ACC112 (cell line): Measurements from ENCODE around the gene DTL.

Experiments
- H2AFZ ChIP-seq: fragments of 200-600 bp; sonication (generic); one replicate; pipeline ENCODE4 v1.6.0; 2017; ENCODE audit warnings: antibody characterized with exemption, low read length; ENCODE audit not compliant: unreplicated experiment
- H3K27ac ChIP-seq: fragments of 200-600 bp; sonication (generic); 2 replicates; pipeline ENCODE4 v1.5.1; 2014; ENCODE audit warnings: low read depth, mild to moderate bottlenecking, antibody characterized with exemption, low read length, moderate library complexity
- H3K27me3 ChIP-seq: fragments of 200-600 bp; sonication (generic); 2 replicates; pipeline ENCODE4 v1.6.1; 2014; ENCODE audit warnings: mild to moderate bottlenecking, antibody characterized with exemption, low read length, moderate library complexity, mixed read lengths; ENCODE audit not compliant: insufficient read depth
- H3K36me3 ChIP-seq: fragments of 200-600 bp; sonication (generic); 2 replicates; pipeline ENCODE4 v1.6.1; 2016; ENCODE audit warnings: mild to moderate bottlenecking, antibody characterized with exemption, low read length, moderate library complexity, mixed read lengths; ENCODE audit not compliant: insufficient read depth
- H3K4me1 ChIP-seq: fragments of 200-600 bp; sonication (generic); one replicate; pipeline ENCODE4 v1.6.1; 2016; ENCODE audit warnings: low read length, mixed read lengths; ENCODE audit not compliant: insufficient read depth, unreplicated experiment, control insufficient read depth
- H3K4me3 ChIP-seq: fragments of 200-600 bp; sonication (generic); 2 replicates; pipeline ENCODE4 v1.5.1; 2014; ENCODE audit warnings: mild to moderate bottlenecking, low read depth, low read length
- H3K79me2 ChIP-seq: fragments of 200-600 bp; sonication (generic); one replicate; pipeline ENCODE4 v1.6.0; 2016; ENCODE audit warnings: low read length; ENCODE audit not compliant: control insufficient read depth, unreplicated experiment, insufficient read depth

The DTL gene

DNA sequence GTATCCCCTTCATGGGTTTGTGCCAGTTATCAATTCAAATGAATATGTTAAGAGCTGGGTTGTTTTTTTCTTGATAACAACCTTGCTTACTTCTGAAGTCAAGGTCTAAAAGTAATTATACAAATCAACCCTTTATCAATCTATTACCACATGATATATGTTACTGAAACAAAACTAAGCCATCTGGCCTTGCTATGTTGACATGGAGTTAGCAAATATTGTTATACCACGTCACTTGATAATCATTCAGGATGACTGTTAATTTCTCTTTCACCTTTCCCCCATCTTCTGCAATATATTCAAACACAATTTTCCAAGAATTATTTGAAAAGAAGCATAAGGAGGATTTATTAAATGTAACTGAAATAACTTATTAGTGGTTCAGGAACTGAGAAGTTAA, 72.6 kb downstream of the DTL start:
- no peaks in the 10 kb centered on the region for H3K4me1 ChIP-seq
- H3K27ac ChIP-seq, result no peak overlapping the region
- no peak overlapping the region for H2AFZ ChIP-seq
- no peak overlapping the region for H3K4me3 ChIP-seq
- no peaks in the 10 kb centered on the region for H3K27me3 ChIP-seq
- H3K79me2 ChIP-seq, result no peaks in the 10 kb centered on the region
- peaks cover 8% of the 10 kb centered on the region for H3K36me3 ChIP-seq

DNA sequence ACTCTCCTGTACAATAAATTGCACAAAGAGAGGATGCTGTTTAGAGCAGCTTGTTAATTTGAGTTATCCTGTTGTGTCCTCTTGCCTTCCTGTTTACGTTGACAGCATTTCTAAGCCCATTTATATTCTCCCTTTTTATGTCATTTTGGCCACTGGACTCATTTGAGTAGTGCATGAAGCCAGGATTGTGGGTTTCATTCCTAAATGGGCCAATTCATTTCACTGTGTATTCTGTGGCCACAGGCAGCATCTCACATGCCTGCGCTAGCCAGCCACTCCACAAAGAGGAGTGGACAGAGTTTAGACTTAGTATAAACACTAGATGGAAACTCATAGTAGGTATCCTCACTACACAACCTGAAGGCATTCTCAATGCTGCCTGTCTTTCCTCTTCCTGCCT, 73.4 kb downstream of the DTL start:
- Histone ChIP-seq H3K36me3 (peaks cover 8% of the 10 kb centered on the region), H3K27ac (no peak overlapping the region), H2AFZ (no peak overlapping the region), H3K4me3 (no peak overlapping the region), H3K27me3 (no peaks in the 10 kb centered on the region), H3K79me2 (no peaks in the 10 kb centered on the region), H3K4me1 (no peaks in the 10 kb centered on the region)

- peaks cover 8% of the 10 kb centered on the region for H3K36me3 ChIP-seq
- no peak overlapping the region for H3K27ac ChIP-seq
- H2AFZ ChIP-seq, result no peak overlapping the region
- no peaks in the 10 kb centered on the region for H3K27me3 ChIP-seq
- no peaks in the 10 kb centered on the region for H3K79me2 ChIP-seq
- H3K4me3 ChIP-seq, result no peak overlapping the region
- H3K4me1 ChIP-seq, result no peaks in the 10 kb centered on the region
Measured at GRCh38 chr1:212109728-212110127, 74.2 kb downstream of the DTL start.

DNA sequence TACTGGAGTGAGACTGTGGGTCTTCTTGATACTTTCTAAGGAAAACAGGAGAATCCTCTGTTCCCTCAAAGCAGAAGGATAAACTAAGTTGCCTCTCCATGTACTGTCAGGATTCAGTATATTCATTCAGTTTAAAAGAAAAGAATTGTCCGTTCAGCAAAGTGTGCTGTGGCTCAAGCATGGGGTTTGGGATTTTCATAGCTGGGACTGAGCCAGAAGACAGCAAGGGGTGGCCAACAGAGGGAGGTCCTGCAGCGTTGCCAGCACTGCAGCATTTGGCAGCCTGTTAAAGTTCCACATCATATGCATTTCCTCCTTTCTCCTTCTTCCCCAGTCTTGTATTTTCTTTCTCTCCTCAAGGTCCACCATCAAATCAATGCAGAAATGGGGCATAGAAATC, 75.1 kb downstream of the DTL start:
- H3K36me3 ChIP-seq, result peaks cover 3% of the 10 kb centered on the region
- no peak overlapping the region for H3K4me3 ChIP-seq
- H3K27me3 ChIP-seq, result no peaks in the 10 kb centered on the region
- H3K79me2 ChIP-seq, result no peaks in the 10 kb centered on the region
- H2AFZ ChIP-seq, result no peak overlapping the region
- no peaks in the 10 kb centered on the region for H3K4me1 ChIP-seq
- H3K27ac ChIP-seq, result no peak overlapping the region

DNA sequence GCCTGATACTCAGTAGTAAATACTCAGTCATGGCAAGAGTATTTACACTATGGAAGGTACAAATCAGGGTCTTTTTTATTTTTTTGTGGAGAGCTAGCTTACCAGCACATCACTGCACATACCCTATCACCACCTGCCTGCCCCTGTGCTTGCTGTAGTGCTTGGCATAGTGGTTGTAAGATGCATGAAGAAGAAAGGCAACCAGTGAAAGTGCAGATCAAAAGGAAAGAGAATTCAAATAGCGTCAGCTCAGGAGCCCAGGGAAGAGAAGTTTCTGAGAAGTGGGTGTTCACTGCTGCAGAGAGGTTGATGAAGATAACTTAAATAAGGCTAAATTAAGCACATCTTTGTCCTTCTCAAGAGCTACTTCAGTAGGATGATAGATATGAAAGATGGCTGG, 76.0 kb downstream of the DTL start:
- no peaks in the 10 kb centered on the region; the same call in none of the 2 replicates for H3K36me3 ChIP-seq
- no peaks in the 10 kb centered on the region for H3K27me3 ChIP-seq
- no peak overlapping the region for H3K27ac ChIP-seq
- no peaks in the 10 kb centered on the region for H3K79me2 ChIP-seq
- H2AFZ ChIP-seq, result no peak overlapping the region
- no peaks in the 10 kb centered on the region for H3K4me1 ChIP-seq
- no peak overlapping the region for H3K4me3 ChIP-seq

- no peak overlapping the region for H3K27ac ChIP-seq
- H3K27me3 ChIP-seq, result no peaks in the 10 kb centered on the region
- H3K4me3 ChIP-seq, result no peak overlapping the region
- no peak overlapping the region for H2AFZ ChIP-seq
- H3K4me1 ChIP-seq, result no peaks in the 10 kb centered on the region
- no peaks in the 10 kb centered on the region; the same call in none of the 2 replicates for H3K36me3 ChIP-seq
- H3K79me2 ChIP-seq, result no peaks in the 10 kb centered on the region
Measured at GRCh38 chr1:212113706-212114105, 78.2 kb downstream of the DTL start.

DNA sequence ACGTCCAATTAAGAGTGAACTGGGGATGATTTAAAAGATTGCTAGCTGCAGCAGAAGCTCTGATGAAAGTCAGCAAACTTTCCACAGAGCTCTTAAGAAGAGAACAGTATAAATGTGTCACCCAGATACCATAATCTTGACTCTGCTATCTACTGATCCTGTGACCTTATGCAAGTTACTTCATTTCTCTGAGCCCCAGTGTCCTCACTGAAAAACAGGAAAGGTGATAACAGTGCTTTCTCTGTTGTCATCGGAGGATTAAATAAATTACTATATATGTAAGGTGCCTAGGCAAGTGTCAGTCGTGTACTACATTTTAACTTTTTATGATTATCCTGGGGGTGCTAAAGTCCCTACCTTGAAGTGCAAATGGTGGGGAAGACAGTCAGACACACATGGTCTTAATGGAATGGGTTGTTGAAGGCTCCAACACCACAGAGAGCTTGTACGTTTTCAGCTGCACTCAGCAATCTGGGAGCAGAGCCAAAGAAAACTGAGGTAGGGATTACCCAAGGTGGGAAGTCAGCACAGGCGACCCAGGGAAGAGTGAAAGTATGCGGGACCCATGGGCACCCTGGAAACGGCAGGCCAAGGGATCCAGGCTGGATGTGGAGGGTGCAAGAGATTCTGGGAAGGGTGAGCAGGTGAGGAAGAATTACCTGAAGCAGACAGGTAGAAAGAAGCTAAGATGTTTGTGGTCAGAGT, 82.8 kb downstream of the DTL start:
- Histone ChIP-seq H3K27ac (no peak overlapping the region), H2AFZ (no peak overlapping the region), H3K27me3 (no peaks in the 10 kb centered on the region), H3K79me2 (no peaks in the 10 kb centered on the region), H3K36me3 (no peaks in the 10 kb centered on the region), H3K4me1 (no peaks in the 10 kb centered on the region), H3K4me3 (no peak overlapping the region)

DNA sequence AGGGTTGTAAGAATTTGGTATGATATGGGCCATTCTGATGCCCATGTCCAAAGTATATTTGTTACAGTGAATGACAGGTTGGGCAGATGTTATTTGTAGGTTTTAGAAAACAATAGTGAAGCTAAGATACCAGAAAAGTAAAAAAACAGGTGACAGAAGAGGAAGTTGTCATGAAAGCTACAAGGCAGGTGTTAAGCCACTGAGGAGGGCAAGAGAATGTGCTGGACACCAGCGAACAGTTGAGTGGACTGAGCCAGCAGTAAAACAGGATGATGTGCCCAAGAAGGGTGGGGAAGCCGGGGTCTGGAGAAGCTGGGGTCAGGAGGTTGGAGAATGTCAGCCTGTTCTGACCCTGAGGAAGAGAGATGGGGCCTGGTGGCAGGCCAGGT, 83.3 kb downstream of the DTL start:
- Histone ChIP-seq H3K27me3 (no peaks in the 10 kb centered on the region), H3K79me2 (no peaks in the 10 kb centered on the region), H2AFZ (no peak overlapping the region), H3K4me3 (no peak overlapping the region), H3K4me1 (no peaks in the 10 kb centered on the region), H3K27ac (no peak overlapping the region), H3K36me3 (no peaks in the 10 kb centered on the region)

DNA sequence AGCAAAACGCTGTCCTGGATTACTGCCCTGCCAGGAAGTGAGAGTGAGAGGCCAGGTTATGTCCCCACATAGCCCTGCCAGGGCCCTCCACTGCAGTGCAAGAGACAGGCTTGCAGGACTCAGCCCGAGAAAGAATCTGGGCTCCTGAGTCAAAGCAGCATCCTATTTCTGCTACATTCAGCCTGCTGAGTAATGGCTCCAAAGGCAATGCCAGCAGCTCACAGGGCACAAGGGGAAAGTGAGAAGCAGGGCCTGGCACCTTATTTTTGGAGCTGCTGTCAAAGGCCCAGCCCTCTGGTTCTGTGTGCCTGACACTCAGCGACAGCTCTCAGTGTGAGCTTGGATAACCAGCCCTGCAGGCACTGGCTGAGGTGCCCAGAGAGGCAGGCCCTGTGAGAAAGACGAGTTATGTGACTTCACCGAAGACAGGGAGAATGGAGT, 83.9 kb downstream of the DTL start:
- Histone ChIP-seq H3K4me1 (no peaks in the 10 kb centered on the region), H3K4me3 (no peak overlapping the region), H3K27me3 (no peaks in the 10 kb centered on the region), H3K79me2 (no peaks in the 10 kb centered on the region), H3K36me3 (no peaks in the 10 kb centered on the region), H2AFZ (no peak overlapping the region), H3K27ac (no peak overlapping the region)

GRCh38 chr1:212119863-212120262, 84.3 kb downstream of the DTL start:
- Histone ChIP-seq H3K4me3 (no peak overlapping the region), H3K4me1 (no peaks in the 10 kb centered on the region), H3K36me3 (no peaks in the 10 kb centered on the region), H2AFZ (no peak overlapping the region), H3K27me3 (no peaks in the 10 kb centered on the region), H3K79me2 (no peaks in the 10 kb centered on the region), H3K27ac (no peak overlapping the region)

DNA sequence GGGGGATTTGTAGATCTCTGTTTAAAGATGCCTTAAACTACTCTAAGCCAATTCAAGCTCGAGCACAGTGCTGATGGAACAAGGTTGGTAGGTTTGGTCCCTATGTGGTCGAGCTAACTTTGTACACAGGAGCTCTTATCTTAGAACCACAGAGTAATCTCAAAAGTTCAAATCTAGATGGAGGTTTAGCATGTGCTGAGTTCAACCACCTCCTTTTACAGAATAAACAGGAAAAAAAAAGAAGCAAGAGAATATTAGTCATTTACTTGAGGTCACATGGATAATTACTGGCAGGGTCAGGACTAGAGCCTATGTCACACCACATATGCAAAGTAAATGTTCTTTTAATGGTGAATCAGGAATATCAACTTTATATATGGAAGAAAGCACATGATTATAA, 86.2 kb downstream of the DTL start:
- Histone ChIP-seq H3K27me3 (no peaks in the 10 kb centered on the region), H3K4me3 (no peak overlapping the region), H3K79me2 (no peaks in the 10 kb centered on the region), H3K27ac (no peak overlapping the region), H2AFZ (no peak overlapping the region), H3K36me3 (no peaks in the 10 kb centered on the region), H3K4me1 (no peaks in the 10 kb centered on the region)
